SU-DHL-6 (cell line): Measurements from ENCODE around the gene VIPR2.

ENCODE experiments used
- EZH2phosphoT487 ChIP-seq: fragments of 200-600 bp; sonication (generic), shearing (Covaris generic); conservative IDR thresholded peaks from 2 replicates; pipeline ENCODE4 v1.6.1; 2018; ENCODE audit warnings: mild to moderate bottlenecking, antibody characterized with exemption, low read length, moderate library complexity, mixed read lengths
- TF ChIP-seq, protein P1 (sequence below): fragments of 200-600 bp; sonication (generic); IDR thresholded peaks from one replicate; pipeline ENCODE4 v1.5.1; 2017; ENCODE audit warnings: antibody characterized with exemption, mild to moderate bottlenecking, low read length, moderate library complexity; ENCODE audit not compliant: insufficient read depth, poor library complexity, severe bottlenecking

DNA sequence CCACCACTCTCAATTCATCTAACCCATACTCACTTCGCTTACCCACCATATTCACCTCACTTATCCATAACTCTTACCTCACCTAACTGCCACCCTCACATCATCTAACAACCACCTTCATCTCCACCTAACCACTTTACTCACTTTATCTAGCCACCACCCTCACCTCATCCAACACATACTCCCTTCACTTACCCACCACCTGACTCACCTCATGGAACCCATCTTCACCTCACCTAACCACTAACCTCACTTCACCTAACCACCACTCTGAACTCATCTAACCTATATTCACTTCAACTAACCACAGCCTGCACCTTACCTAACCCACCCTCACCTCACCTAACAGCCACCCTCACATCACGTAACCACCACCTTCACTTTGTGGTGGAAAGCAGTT is 84.2 kb downstream of the VIPR2 start:
- TF ChIP-seq, protein P1, sequence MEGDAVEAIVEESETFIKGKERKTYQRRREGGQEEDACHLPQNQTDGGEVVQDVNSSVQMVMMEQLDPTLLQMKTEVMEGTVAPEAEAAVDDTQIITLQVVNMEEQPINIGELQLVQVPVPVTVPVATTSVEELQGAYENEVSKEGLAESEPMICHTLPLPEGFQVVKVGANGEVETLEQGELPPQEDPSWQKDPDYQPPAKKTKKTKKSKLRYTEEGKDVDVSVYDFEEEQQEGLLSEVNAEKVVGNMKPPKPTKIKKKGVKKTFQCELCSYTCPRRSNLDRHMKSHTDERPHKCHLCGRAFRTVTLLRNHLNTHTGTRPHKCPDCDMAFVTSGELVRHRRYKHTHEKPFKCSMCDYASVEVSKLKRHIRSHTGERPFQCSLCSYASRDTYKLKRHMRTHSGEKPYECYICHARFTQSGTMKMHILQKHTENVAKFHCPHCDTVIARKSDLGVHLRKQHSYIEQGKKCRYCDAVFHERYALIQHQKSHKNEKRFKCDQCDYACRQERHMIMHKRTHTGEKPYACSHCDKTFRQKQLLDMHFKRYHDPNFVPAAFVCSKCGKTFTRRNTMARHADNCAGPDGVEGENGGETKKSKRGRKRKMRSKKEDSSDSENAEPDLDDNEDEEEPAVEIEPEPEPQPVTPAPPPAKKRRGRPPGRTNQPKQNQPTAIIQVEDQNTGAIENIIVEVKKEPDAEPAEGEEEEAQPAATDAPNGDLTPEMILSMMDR, result no peak
- TF ChIP-seq EZH2phosphoT487, result no peak
